AG04449 (cell line): ENCODE measurements around the gene BCAS4.

Experiments used
- CTCF ChIA-PET: fragments of 350-600 bp; formaldehyde crosslinking; extraction: SDS; loops from one replicate; lab custom pipeline; 2021; ENCODE audit warnings: antibody characterized with exemption; lab: Yijun Ruan, JAX
- POLR2A ChIA-PET: fragments of 400-600, 350-600 bp; formaldehyde crosslinking; extraction: SDS; loops from one replicate; lab custom pipeline; 2020; ENCODE audit warnings: antibody characterized with exemption, inconsistent platforms; lab: Yijun Ruan, JAX
- DNase-seq: peaks from one replicate; pipeline ENCODE4 v3.0.0-alpha.2; 2010; ENCODE audit warnings: low read depth, low spot score
- H3K4me3 ChIP-seq: 2 replicates; pipeline ENCODE4 v1.5.1; 2011; ENCODE audit warnings: low read depth, mild to moderate bottlenecking, control low read depth, low read length
- CTCF ChIP-seq: IDR thresholded peaks from one replicate; pipeline ENCODE4 v1.5.1; 2011; ENCODE audit warnings: mild to moderate bottlenecking, moderate library complexity, low read length, control low read depth, inconsistent platforms; ENCODE audit not compliant: insufficient read depth; ENCODE audit errors: missing control alignments

Gene BCAS4

GRCh38 chr20:50801747-50802125, 6.9 kb downstream of the BCAS4 start:
- ChIA-PET POLR2A (no interaction called here), CTCF (interaction anchor here (0.7 to 3.1 kb wide), 5 partner anchors 8 to 179 kb away, joined by 3 to 13 read pairs (median 7); no protein-coding TSS in a partner anchor)
- no peak for DNase-seq
- no peak for TF ChIP-seq CTCF
- no peak overlapping the region for H3K4me3 ChIP-seq

GRCh38 chr20:50802289-50802688, 7.4 kb downstream of the BCAS4 start:
- ChIA-PET CTCF (interaction anchor here (1.1 to 3.1 kb wide), 5 partner anchors 9 to 129 kb away, joined by 4 to 13 read pairs (median 7); partner anchors contain the start of gene ADNP), POLR2A (no interaction called here)
- no peak for TF ChIP-seq CTCF
- no peak for DNase-seq
- H3K4me3 ChIP-seq = no peak overlapping the region

DNA sequence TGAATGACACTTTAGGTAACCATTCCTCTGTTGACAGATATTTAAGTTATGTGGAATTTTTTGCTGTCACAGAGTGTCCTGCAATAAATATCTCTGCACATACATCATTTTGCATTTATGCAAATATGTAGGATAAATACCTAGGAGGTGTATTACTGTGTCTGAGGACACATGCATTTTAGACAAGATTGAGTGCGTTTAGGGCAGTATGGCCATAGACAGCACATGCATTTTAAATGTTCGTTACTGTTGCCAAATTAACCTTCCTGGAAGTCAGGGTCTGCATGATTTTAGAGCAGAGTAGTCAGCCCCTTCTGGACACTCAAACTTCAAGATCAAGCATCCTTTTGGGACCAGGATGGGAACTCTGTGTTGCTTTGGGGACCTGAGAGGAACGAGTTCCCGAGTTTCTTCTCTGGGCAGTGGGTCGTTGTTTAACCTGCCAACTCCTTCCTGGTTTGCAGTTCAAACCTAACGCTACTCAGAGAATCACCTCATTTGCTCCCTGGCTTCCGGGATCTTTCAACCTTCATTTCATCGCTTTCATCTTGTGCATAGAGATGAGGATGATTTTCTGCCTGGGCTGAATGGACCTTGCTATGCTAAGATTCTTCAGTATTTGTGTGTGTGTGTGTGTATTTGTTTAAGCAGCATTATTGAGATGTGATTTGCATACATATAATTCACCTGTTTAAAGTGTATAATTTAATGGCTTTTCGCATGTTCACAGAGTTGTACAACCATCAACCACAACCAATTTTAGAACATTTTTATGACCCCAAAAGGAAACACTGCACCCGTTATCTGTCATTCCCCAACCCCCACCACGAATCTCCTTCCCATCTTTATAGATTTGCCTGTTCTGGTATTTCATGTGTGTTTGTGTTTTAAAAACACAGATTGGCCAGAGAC, 9.8 kb downstream of the BCAS4 start:
- CTCF ChIA-PET = interaction anchor here (1.6 to 3.1 kb wide), 4 partner anchors 10 to 124 kb away, joined by 3 to 17 read pairs (median 12); partner anchors contain the start of gene BCAS4
- POLR2A ChIA-PET = no interaction called here
- H3K4me3 ChIP-seq = no peak overlapping the region

DNA sequence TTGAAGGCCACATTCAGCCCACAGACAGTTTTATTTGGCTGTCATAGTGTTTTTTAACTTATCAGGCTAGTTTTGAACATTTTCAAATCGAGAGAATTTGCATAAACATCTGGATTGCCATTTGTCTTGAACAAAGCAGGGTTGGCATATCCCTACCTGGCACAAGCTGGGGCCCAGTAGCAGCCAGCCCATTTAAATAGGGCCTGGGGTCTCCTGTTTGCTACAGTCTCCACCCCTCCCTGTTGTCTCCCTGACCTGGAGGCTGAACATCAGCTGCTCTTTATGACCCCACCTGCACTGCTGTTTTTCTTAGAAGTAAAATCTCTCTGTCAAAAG, 10.5 kb downstream of the BCAS4 start:
- CTCF ChIA-PET = interaction anchor here (1.2 to 1.6 kb wide), 3 partner anchors 11 to 15 kb away, joined by 3 to 11 read pairs (median 4); partner anchors contain the start of gene BCAS4
- H3K4me3 ChIP-seq = no peak overlapping the region
- DNase-seq = no peak
- POLR2A ChIA-PET = no interaction called here
- no peak for TF ChIP-seq CTCF

More for the DNA sequence above, 9.8 kb downstream of the BCAS4 start:
- TF ChIP-seq CTCF = no peak
- no peak for DNase-seq

DNA sequence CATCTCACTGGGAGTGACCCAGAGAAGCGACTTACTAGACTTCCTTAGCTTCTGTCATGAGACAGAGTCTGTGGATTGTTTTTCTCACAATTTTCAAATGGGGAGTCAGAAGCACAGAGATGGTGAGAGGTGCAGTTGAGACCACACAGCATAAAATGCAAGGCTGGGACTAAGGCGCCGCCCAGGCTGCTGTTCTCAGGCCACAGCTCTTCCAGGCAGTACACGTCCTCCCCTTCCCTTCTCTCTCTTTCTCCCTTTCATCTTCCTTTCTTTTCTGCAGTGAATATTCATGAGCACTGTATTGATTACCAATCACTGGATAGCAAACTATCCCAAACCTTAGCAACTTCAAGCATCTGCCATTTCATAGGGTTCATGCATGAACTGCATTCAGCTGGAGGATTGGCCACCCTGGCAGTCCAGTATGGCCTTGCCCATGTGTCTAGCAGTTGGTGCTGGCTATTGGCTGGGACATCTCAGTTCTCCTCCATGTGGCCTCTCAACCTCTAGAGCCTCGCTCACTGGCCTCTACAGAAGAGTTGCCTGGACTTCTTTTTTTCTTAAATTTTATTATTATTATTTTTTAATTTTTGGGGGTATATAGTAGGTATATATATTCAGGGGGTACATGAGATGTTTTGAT, 11.4 kb downstream of the BCAS4 start:
- CTCF ChIA-PET = interaction anchor here (0.9 to 1.6 kb wide), 5 partner anchors 10 to 16 kb away, joined by 3 to 11 read pairs (median 4); partner anchors contain the start of gene BCAS4
- no peak for DNase-seq
- no peak for TF ChIP-seq CTCF
- H3K4me3 ChIP-seq = no peak overlapping the region
- POLR2A ChIA-PET = no interaction called here

GRCh38 chr20:50810063-50810462, 15.2 kb downstream of the BCAS4 start:
- TF ChIP-seq CTCF = no peak
- CTCF ChIA-PET = interaction anchor here (1.2 to 6.3 kb wide), 4 partner anchors 9 to 20 kb away, joined by 3 to 42 read pairs (median 5); partner anchors contain the start of gene BCAS4
- POLR2A ChIA-PET = no interaction called here
- DNase-seq = no peak
- no peak overlapping the region for H3K4me3 ChIP-seq
